Activated naive CD4-positive, alpha-beta T cell (primary cell): Measurements from ENCODE around the gene RAB27A.
"Not testable (repeated sequence)": the region's sequence is repeated elsewhere in the genome, so short reads cannot be mapped to it uniquely, and the experiment has no call there.

Experiments used
- DNase-seq, 4 experiments: peaks; one replicate each; lab custom pipeline; 2025; lab: John Stamatoyannopoulos, UW

The RAB27A gene

DNA sequence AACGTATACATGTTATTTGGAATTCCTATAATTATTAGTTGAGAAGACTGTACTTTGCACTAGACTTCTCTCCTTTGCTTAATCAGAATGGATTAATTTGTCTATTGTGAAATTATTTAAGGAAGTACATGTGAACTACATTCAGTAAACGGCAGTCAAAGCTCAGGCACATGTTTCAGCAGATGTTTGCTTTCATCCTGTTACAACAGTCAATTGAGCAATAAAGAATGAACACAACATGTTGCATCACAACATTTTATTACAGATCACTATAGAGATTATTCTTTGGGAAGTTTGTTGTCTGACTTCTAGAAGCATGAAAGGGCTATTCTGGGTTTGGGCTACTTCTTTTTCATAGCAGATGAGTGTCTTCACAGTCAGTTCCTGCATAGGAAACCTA lies 39.2 kb downstream of the RAB27A start:
- no peak for DNase-seq

DNA sequence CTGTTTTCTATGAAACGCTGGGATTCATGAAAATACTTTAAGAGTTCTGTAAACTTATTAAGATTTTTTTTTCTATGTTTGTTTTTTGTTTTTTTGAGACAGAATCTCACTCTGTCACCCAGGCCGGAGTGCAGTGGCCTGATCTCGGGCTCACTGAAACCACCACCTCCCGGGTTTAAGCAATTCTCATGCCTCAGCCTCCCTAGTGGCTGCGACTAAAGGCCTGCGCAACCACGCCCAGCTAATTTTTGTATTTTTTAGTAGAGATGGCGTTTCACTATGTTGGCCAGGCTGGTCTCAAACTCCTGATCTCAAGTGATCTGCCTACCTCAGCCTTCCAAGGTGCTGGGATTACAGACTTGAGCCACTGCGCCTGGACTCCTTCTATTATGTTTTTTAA lies 39.7 kb downstream of the RAB27A start:
- not testable (repeated sequence) for DNase-seq

DNA sequence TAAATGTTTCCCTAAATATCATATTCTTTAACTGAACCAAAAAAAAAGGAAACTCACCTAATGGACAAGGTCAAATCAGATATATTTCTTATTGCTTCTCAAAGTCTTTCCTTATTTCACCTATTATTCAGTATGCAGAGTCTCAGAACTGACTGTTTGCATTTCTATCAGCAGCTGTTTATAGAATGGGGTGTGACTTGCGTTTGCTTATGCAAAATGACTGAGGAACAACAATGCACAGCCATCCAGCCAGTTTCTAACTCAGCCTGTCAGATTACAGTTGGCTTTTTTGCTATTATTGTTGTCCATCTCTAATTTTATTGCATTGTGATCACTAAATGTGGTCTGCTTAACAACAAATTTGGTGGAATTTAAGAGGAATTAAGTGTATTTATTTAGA lies 40.7 kb downstream of the RAB27A start:
- no peak for DNase-seq

DNA sequence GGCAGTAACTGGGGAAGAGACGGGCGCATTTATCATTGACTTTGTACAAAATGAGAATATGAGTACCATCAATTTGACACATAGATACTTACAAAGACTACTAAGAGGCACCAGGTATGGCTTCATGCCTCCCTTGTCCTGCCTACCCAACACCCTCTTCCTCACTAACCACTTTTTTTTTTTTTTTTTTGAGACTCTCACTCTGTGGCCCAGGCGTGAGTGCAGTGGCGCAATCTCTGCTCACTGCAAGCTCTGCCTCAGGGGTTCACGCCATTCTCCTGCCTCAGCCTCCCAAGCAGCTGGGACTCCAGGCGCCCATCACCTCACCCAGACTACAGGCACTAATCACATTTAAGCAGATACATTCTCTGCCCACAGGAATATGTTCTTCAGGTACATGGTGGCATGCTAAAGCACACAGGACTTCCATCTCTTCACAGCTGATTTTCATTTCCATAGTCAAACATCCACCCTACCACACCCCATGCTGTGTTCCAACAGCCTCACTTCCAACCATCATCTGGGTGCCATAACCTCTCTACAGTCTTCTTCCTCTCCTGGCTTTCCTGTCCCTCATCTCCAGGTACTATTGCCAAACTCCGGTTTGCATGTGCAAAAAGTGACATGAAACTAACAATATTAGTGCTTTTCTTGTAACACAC lies 41.7 kb downstream of the RAB27A start:
- no peak for DNase-seq

DNA sequence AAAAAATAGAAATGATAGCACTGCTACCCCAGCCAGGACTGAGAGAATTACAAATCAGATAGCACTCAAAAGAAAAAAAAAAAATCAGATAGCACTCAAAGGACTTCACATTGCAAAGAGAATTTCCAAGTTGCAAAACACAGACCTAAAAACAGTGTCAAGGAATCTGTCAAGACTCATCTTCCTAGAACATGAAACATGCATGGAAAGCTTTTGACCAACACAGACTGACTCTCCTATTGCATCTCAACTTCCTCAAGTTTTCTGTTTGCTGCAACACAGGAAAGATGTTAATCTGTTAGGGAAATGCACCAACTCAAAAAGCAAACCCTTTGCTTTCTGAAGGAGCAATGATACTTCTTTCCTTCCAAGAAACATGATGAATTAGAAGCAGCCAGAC lies 42.3 kb downstream of the RAB27A start:
- DNase-seq, result no peak

DNA sequence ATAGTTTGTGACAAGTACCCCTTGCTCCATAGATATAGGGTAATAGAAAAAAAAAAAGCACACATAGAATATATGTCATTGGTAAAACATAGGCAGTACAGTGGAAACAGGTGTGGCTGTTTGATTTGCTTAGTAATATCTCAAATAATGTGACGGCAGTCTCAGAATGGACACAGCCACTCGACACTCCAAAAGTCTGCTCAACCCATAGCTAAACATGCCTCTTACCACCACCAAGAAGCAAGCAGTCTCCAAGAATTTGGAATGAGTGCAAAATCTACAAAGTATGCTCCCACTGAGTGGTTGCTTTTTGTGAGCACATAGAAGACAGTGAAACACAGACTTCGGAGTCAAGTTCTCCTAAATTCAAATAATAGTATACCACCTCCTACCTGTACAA lies 43.0 kb downstream of the RAB27A start:
- no peak for DNase-seq

DNA sequence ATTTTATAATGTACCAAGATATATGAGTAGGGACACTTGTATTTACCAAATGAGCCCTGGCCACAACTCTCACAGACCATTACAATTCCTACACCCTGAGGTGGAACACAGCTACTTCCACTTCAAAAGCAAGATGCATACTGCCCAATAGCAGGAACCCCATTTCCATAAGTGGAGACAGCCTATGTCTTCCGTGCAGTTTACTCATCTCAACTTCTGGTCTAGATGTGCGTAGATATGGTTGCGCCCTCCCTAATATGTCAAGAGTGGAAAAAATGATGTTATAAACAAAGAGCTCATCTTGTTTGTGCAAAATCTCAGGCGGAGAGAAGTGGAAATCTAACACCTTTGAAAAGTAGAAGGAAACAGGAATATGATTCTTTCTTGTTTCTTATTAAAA lies 44.6 kb downstream of the RAB27A start:
- no peak for DNase-seq

DNA sequence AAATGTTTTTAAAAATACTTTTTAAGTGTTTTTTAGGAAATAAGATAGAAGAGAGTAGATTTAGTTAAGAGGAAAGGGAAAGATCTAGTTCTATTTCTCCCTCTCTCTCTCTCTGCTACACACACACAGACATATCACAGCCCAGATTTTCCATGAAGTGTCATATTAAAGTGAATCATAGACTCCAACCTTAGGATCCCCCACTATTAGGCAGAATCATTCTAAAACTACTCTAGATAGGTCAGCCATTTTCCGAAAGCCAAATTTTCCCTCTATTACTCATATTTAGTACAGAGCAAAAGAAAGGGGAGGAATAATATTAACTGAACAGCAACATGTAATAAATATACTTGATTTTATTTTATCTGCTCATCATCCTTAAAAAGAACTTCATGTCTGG lies 47.7 kb downstream of the RAB27A start:
- no peak for DNase-seq

DNA sequence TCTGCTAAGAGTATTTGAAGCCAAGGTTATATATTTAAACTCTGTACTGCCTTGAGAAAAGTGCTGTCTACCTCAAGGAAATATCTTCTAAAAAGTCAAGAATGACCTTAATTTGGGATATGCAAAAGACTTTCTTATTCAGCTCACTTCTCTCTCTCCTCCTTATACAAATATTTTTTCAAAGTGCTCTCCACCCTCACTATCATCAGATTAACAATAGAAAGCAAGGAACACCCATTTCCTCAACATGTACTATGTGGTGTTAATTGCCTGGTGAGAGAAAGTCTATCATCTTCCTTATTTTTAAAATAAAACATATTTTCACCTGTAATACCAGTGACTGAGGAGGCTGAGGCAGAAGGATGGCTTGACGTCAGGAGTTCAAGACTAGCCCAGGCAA lies 48.4 kb downstream of the RAB27A start:
- DNase-seq, result no peak

DNA sequence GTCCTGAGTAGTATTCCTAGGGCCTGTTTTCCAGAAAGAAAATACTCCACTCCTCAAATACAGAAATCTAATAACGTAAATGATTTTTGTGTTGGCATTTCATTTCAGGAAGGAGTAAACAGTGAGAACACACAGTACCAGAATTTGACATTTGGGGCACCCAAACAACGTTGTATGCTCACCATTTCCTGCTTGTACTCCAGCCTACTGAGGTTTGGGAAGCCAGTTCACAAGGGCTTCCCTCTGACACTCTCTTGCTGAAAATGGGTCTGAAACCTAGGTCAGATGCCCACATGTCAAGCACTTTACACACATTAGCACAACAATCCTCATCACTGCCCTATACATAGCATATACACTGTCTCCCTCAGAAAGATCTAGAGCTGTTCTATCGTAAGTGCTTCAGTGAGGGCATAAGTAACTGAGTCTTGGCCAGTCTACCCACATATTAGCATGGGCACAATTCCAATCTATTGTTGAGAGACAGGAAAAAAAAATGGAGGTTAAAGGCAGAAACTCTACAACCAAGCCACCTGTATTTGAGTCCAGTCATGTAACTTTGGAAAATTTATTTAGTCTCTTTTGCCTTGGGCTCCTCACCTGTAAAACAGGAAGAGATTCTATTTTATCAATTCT lies 49.4 kb downstream of the RAB27A start:
- DNase-seq, result no peak

DNA sequence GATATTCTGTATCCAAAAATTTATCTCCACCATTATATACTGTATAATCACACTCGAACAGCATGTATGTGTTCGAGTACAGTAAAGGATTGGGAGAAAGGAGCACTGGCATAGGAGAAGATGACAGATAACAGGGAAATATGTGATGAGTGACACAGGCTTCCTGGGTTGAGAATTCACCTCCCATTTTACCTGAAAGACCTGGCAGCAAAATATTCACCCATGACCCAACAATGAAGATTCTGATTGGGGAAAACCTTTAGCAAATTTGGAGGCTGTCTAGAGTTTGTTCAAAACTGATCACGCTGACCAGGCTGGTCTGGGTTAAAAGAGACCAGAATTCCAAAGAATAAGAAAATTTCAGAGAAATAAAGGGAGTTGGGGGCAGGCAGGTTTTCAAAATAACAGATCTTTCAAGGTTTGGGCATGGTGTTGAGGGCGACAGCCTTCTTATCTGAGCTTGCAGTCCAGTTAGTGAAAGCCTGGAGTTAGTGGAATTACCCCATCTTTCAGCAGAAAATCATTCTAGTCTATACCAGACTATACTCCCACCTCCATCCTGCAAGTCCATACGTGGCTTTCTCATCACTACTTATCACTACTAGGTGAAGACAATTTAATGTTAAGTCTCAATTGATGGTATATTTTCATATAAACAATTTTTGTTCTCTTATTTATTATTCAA lies 50.0 kb downstream of the RAB27A start:
- DNase-seq, result no peak

DNA sequence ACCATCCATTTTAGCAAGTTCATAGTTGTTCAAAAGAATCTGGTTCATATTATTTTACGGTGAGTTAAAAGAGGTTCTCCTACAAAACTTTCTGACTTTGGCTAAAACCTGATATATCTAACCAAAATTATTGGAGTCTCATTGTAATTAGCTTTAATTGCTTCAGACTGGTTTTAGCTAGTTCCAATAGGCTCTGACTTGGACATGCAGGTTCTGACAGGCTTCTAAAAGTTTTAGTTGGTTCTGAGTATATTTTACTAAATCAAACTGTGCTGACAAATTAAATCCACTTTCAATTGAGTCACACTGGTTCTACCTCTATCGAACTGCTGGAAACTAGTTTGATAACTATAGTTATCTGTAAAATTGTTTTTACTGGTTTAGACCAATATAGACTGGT lies 50.7 kb downstream of the RAB27A start:
- DNase-seq, result no peak

DNA sequence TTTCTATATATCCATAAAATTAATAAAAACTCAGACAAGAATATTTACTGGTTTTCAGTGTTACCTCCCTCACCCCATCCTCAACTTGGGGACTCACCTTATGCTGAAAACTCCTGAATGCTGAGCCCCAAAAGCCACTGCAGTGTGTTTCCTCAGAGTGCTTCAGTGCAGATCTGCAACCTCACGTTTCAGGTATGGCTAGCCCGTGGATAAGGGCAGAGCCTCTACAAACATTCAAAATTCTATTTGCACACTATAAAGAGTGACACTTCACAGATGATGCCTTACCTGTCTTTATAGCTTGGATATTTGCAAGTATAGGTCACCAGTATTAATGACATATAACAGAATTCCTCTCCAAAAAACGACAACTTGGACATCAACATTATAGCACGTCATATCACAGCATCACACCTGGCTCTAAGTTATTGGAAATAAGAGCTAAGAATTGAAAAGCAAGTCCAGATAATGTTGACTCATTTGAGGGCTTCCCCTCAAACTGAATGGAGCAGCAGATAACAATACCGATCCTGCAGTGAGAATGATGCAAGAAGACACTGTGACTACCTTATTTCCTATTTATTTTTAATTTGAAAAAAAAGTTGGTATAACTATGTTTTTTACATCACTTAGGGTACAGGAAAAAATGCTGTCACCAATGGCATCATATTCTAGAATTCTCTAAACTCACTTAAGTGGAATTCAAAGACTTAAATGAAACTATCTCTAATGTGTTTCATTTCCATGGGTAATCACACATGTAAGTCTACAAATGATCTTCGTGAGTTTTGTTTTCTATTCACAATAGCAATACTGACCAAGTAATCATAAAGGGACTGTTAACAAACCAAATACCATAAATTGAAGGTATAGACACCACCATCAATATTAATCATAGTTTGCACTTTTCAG lies 52.1 kb downstream of the RAB27A start:
- no peak for DNase-seq

DNA sequence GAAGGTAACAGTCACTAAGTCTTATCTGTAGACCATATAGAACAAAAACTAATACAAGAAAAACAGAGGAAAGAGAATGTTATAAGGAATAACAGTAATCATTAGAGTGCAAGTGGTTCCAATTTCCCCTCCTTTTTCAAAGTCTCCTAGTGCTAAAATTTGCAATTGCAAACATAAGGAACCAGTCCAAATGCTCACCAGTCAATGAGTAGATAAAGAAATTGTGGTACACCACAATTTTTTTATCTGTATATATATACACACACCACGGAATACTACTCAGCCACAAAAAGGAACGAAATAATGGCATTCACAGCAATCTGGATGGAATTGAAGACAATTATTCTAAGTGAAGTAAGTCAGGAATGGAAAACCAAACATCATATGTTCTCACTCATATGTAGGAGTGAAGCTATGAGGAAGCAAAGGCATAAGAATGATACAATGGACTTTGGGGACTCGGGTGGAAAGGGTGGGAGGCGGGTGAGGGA lies 54.0 kb downstream of the RAB27A start:
- no peak for DNase-seq

DNA sequence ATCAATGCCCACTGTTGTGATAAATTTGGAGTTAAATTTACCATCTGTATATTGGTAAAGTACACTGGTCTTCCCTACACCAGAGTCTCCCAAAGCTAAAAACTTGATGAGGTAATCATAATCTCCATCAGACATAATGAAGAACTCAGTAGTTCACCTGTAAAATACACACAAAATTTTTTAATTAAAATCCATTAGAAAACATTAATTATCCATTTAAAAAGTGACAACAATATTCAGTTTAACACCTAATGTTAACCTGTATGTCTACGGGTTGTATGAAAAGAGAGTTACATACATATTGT lies 54.9 kb downstream of the RAB27A start:
- DNase-seq, result no peak

DNA sequence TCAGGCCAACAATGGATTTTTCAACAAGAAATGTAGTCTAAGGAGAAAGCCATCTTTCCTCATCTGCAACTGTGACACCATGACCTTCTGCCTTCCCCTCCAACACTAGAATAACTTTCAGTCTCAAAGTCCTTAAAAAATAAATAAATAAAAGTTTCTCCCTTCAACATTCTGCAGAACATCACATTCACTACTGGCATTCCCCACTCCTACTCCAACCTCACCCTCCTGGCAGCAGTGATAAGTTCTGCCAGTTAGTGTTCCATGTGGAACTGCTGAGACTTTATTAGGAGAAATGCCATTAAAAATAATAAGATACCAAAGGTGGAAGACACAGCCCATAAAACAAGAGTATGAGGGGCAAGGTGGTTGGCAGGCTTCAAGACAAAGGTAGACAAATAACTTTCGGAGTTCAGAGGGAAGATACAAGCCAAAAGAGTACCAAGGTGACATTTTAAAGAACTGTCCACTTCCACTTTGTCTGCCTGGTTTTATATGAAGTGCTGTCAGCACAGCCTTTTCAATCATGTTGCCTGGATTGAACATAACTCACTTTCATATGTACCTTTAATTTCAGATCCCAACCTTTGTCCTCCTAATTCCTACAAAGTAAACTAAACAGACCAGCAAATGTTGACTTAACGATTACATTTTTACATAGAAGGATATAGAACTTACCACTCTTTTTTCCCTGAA lies 55.4 kb downstream of the RAB27A start:
- no peak for DNase-seq

DNA sequence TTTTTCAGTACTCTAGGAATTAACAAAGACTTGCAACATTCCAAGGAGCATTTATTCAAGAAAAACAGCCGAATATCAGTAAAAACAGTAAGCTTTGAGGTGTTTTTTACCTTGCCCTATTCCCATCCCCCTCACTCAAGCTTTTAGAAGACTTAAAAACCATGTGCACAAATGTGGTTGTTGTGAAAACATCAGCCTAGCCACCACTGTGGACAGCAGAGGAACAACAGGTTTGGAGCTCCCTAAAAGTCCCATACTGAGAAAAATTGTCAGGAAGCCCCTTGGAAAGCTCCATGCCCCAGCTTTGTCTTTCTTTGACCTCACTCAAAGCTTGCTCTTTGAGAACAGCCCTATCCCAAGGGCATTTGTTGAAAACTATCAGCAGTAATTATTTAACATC lies 58.2 kb downstream of the RAB27A start:
- DNase-seq, result no peak

DNA sequence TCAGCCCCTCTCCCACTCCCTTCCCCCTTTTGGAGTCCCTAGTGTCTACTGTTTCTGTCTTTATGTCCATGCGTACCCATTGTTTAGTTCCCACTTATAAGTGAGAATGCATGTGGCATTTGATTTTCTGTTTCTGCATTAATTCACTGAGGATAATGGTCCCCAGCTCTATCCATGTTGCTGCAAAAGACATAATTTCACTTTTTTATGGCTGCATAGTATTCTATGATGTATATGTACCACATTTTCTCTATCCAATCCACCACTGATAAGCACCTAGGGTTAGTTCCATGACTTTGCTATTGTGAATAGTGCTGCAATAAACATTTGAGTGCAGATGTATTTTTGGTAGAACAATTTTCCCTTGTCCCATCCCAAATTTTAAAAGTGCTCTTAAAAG lies 58.7 kb downstream of the RAB27A start:
- DNase-seq, result no peak

DNA sequence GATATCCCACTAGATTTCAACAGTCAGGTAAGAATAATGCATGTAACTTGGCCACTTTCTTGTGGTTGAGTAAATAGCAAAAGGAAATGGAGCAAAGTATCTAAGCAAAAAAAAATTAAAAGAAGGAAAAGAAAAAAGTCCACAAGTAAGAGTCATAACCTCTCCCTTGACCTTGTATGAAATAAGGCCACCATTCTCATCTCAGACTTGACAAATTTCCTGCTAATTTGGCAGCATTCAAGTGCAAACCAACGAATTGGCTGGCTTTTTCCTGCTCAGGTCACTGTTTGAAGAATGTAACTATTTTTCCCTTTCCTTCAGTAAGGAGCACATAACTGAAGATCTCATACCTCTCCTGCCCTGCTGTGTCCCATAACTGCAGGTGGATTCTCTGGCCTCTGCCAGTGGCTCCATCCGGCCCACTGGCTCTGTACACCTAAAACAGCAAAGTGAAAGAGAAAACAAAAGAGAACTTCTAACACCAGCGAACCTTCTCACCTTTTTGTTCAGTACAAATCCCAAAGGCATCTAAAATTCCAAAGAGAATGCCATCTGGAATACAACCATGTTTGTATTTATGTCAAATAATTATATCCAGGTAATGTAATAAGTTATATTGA lies 59.5 kb downstream of the RAB27A start:
- no peak for DNase-seq

DNA sequence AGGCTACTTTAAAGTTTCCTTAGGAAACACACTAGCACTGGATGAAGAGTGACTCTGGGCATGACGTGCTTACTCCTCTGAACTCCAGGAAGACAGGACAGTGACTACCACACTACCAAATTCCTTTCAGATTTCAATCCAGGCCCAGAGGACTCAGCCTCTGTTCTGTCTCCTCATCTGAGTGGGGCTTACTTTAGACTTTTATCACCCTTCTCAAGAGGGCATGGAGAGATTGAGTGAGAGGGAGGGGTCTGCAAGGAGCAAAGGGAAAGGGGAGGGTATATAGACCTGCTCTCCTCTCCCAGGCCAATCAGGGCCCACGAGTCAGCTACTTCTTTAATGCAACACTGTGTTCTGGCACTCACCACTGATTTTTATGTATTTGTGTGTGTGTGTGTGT lies 63.5 kb downstream of the RAB27A start:
- DNase-seq, result no peak

DNA sequence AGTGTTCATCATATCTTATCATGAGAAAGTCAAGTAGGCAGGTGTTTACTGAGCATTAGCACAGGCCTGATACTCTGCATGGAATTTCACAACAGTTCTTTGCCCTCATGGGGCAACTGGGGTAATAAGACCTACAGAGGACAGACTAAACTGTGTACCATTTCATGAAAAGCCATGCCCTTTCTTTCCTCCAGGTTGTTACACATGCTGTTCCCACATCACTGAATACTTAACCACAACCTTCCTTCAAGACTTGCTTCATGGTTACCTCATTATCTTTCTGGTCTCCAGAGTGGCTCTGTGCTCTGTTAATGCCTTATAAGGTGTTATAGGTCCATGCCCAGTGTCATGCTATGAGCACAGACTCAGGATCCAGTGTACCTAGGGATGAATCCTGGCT lies 64.7 kb downstream of the RAB27A start:
- no peak for DNase-seq

DNA sequence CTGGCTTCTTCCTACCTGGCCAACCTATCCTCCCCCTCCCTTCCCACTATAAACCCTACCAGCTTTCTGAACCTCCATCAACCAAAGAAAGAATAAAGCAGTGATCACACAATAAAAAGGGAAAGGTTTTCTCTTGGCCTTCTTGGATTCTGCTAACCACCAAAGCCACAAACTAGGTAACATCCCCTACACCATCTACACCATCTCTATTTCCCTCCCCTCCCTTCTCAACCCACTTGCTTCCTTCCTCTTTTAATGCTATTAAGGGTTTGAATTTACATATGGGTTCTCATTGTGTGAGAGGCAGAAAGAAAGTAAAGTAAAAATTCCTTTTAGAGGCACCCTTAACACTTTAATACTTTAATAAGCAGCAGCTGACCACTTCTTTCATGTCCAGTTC lies 67.0 kb downstream of the RAB27A start:
- no peak for DNase-seq
